ENCODE measurements around the gene AGR3.

The AGR3 gene

DNA sequence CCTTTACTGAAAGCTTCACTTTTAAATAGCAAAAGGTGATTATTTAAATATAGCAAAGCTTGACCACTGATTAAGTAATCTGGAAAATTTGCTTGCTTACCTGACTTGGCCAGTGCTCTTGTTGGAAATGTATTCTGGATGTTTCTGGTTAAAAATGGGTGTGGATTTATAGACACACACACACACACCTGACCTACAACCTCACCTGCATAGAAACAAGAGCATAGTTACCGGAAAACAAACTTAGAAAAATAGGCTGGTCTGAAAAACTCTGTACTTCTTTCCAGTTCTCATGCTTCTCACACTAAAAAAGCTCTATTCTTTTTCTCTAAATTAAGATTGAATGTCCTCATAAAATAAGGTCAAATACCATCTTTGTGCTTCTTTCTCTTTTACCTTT is at the start of gene AGR3:
Gene AGR3, minus strand, starts transcription at position 140 of the 400 bp plus-strand sequence. CDS start 3,365 bp downstream, outside the sequence.
- DNase-seq (ENCODE audit: low read depth in 2 of 2) = no peak

DNA sequence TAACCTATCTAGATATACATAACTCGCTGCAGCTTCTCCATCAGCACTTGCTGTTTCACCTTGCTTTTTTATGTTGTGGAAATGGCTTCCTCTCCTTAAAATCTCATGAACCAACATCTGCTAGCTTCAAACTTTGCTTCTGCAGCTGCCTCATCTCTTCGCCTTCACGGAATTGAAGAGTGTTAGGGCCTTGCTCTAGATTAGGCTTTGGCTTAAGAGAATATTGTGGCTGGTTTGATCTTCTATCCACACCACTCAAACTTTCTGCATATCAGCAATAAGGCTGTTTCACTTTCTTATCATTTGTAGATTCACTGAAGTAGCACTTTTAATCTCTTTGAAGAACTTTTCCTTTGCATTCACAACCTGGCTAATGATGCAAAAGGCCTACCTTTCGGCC is 49.2 kb upstream of the AGR3 start:
- no peak for DNase-seq (ENCODE audit: low read depth in 2 of 2)

DNA sequence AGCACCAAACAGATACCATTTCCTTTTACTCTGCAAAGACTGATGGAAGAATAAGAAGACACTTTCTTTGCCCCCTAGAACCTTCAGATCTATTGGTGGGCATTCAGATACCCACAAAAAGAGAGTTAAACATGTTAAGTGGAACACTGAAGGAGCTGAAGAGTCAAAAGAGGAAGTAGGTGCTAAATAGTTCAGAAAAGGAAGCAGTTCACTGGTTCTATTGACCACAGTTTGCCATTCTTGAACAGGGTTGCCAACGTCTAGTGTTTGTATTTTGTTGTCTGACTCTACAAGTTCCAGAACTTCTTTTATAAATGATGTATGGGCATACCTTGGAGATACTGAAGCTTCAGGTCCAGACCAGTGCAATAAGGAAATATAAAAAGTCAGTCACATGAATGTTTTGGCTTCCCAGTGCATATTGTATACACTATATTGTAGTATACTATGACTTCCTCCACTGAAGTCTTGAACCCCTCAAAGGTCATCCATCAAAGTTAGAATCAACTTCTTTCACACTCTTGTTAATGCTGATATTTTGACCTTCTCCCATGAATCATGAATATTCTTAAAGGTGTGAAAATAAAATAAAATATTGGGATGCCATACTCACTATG is 47.5 kb upstream of the AGR3 start:
- no peak for DNase-seq (ENCODE audit: low read depth in 2 of 2)

DNA sequence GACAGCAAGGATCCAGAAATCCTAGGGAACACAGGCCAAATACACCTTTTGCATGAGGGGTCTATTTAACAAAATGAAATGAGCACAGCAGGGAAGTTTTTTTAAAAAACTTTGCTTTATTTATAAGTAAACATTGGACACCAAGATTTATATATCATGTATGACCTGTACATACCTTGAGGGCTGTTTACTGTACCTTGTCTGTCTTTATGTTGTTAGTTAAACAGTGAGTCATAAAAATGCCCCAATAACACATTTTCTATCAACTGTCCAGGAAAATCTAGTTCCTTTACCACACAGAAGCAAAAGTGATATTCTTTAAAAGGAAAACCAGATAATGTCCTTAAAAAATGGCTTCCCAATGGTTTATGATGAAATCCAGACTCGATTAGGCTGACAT is 45.1 kb upstream of the AGR3 start:
- DNase-seq (ENCODE audit: low read depth in 2 of 2) = no peak

DNA sequence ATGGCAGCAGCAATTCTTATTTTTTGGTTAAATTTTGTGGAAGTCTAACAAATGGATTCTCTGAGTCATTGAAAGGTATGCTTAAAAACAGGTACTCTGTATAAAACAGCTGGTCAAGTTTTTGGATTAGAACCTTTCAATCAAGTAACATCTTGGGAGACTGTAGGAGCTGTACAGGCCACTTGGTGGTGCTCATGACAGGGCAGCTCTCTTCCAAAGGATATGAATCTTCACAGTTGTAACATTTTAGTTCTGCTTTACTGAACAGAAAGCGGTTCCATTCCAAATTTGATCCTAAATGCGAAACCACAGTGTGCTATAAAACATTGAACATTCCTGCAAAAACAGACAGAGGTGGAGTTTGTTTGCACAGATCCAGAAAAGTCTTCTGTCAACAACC is 44.5 kb upstream of the AGR3 start:
- DNase-seq (ENCODE audit: low read depth in 2 of 2) = no peak

DNA sequence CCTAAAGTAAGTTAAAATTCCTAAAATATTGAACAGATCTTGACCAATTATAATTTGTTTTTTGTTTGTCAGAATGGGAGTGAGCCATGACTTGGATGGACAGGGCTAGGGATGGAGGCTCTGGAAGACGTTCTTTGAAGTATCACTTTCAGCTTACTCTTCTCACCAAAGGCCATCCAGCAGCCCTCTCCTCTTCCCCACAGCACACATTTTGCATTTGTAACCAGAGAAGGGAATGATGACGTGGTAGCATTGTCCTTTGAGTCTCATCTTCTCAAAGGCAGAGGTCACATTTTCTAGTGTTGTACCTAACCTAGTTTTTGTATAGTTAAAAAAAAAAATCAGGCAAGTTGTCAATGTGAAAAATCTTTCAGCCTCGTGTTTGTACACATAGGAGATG is 43.8 kb upstream of the AGR3 start:
- no peak for DNase-seq (ENCODE audit: low read depth in 2 of 2)

DNA sequence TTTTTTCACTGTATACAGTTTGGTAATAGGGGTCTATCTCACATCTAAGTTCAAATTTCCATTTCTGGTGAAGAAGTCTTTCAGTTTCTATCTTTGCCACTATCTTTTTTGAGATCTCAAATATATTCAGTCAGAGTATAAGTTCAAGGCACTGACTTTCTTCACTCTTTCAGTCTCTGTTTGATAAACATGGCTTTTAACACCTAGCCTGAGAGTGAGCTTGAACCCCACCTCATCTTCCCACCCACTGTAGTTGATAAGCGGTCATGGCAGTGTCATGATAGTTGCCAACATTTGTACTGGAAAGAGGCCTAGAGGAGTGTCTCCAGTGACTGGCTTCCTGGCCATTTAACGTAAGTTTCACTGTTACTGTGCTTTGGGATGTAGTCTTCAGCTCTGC is 41.2 kb upstream of the AGR3 start:
- DNase-seq (ENCODE audit: low read depth in 2 of 2) = peak in 1 of 2 donors; percentile 10

DNA sequence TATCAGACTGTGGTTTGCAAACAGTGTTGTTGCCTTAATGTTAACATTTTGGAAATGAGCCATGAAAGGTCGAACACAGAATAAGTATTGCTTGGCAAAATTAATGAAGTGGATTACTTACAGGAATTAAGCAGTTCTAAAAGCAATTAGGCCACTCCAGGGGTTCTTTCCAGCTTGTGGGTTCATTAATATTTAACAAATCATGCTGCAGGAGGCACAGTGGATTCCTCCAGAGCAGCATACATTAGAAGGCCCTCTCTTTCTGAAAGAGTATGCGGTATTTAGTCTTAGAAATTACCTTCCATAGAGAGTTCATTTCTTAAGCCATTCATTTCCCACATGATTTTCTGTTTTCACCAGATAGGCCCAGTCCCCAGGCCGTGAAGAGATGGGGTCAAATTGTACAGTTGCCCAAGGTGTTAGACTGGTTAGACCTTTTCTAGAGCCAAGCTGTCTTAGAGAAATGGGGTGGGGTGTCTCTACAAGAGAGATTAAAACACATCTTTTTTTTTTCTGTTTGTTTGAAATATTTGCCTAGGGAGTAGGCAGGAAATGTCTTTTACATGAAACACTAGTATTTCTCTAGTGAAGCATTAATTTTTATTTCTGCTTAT is 40.0 kb upstream of the AGR3 start:
- DNase-seq (ENCODE audit: low read depth in 2 of 2) = no peak

DNA sequence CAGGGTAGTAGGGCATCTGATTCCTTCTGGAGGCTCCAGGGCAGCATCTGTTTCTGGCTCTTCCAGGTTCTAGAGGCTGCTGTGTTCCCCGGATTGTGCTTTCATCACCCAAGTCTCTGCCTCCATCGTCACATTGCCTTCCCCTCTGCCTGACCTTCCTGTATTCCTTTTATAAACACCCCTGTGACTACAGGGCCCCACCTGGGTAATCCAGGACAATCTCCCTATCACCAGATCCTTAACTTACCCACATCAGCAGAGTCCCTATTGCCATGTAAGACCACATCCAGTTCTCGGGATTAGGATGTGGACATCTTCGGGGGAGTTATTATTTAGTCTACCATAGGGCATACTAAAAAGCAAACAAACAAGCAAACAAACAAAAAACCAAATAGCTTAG is 39.4 kb upstream of the AGR3 start:
- no peak for DNase-seq (ENCODE audit: low read depth in 2 of 2)

DNA sequence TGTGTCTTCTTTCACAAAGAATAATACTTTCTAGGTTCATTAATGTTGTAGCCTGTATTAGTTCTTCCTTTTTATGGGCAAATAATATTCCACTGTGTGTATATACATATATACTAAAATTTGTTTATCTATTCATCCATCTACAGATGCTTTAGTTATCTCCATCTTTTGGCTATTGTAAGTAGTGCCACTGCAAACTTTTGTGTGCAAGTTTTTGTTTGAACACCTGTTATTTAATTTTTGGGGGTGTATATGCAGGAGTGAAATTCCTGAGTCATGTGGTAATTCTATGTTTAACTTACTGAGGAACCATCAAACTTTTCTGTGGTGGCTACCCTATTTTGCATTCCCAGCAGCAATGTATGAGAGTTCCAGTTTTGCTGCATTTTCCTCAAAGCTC is 37.7 kb upstream of the AGR3 start:
- DNase-seq (ENCODE audit: low read depth in 2 of 2) = no peak

DNA sequence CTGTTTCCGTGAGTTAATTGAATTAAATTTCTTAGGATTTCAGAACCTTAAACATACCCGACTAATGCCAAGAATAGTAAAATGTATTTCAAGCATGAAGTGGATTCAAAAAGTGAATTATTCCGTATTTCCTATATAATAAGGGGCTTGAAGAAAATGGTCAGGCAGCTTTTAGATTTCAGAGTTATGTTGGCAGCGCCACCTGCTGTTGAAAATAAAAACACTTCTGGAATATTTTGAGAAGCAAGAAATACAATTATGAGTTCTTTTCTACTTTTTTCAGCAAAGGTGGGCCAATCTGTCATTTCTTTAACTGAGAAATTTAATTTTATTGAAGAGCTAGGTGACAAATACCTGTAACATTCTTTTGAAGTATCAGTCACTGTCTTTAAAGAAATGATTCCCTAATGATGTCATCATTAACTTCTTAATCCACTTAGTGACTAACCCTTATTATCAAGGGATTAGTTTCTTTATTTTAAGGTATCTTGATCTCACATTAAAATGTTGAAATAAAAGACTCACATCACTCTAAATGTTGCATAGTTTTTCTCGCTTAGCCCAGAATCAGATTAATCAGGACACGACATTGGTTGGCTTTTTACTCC is 36.6 kb upstream of the AGR3 start:
- no peak for DNase-seq (ENCODE audit: low read depth in 2 of 2)

DNA sequence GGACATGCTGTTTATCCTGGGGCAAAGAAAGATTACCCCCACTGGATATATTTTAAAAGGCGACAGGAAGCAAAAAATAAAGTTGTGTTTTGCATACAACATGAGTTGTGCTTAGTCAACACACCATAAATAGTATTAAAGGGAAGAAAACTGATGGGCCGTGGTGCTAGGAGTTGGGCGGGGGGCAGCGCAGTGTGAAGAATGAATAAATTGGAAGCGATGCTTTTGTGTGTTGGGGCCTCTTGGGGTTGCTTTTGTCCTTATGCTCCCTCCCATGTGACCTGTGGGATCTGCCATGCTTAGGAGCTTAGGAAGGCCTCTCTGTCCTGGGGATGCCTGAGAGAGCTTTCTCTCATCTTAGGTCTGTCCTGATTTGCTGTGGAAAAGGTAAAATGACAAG is 35.0 kb upstream of the AGR3 start:
- no peak for DNase-seq (ENCODE audit: low read depth in 2 of 2)

DNA sequence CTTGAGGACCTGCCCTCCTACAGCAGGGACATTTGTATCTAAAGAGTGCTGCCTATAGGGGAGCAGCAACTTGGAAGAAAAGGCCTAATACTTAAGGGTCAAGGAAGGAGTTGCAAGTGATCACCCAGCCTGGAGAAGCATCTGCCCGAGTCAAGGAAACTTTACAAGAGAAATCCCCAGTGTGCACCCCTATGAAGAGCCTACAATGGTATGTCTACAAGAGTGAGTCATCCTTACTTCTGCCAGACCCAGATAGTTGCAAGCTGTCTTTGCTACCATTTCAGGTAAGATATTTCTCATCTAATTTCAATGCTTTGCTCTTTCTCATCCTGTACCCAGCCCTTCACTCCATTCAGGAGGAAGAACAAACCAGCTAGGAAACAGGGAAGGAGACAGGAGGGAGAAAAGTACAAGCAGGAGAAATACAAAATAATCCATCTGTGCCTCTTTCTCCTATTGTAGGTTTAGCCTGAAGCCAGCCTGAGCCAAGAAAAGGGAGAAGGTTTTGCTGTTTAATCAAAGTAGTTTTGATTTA is 34.4 kb upstream of the AGR3 start:
- DNase-seq (ENCODE audit: low read depth in 2 of 2) = no peak

DNA sequence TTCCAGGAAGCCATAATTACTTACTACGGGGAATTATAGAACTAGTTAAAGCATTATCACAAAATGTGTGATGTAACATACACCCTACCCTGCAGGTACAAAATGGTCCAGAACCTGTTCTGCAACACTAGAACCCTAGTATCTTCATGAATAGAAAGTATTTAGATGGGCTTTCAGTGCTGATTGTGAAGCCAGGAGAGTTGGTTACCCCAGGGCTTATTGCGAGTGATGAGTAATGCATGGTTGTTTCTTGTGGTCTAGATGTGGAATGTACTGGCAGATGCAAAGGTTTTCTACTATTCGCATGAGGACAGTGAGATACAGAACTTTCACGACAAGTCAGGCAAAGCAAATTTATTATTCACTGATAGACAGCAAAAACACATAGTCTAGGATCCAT is 33.6 kb upstream of the AGR3 start:
- DNase-seq (ENCODE audit: low read depth in 2 of 2) = no peak

DNA sequence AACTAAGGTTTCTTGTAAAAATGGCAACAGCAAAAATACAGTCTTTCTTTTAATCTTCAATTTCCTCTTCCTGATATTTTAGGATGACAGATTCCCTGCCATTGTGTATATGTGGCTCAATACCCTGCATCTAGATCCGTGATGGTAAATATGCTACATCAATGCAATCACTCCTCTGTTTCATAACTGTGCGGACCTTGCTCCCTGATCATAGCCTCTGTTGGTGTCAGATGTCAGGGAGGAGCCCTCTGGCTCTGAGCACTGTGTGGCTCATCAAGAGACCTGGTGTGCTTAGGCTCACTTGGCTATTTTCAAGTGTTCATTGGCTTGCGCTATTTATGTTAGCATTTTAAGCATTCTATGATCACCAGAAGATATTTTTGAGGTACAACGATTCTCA is 33.0 kb upstream of the AGR3 start:
- no peak for DNase-seq (ENCODE audit: low read depth in 2 of 2)

DNA sequence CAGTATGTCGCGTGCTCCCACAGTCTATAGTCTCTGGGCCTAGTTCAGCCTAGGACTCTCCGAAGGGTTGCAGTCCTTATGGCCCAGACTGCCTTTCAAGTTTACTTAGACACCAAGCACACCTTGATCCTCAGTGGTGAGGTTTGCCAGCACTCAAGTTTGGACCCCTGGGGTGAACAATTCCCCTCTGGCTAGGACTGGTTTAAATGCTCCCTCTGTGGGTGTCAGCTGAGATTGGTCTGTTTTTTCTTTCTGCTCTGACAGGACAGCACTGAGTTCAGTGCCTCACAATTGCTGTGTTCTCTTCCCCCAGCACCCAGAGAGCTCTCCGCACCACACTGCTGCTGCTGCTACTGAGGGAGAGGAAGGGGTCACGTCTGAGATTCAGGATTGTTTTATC is 31.9 kb upstream of the AGR3 start:
- DNase-seq (ENCODE audit: low read depth in 2 of 2) = no peak

DNA sequence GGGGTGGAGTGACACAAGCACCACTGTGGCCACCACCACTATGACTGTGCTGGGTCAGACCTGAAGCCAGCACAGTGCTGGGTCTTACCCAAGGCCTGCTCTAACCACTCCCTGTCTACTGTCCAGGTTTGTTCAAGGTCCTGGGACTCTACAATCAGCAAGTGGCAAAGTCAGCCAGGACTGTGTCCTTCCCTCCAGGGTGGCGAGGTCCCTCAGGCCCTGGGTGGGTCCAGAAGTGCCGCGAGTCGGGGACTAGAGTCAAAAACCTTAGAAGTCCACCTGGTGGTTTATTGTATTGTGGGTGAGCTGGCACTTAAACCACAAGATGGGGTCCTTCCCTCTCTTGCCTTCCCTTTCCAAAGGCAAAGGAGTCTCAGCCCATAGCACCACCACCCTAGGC is 30.8 kb upstream of the AGR3 start:
- no peak for DNase-seq (ENCODE audit: low read depth in 2 of 2)

DNA sequence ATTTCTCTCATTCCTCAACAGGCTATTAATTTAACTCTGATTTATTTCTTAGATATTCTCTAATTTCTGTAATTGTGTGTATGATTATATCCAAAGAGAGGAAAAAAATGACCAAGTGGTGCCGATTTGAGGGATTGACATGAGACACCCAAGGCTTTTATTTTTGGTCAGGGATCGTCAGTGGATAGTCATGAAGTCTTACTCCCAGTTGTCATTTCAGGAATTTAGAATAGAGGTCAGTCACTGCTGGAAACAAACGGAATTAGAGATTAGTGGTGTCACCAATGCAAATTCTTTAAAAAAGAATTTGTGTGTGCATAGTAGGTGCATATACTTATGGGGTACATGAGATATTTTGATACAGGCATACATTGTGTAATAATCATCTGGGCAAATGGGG is 26.8 kb upstream of the AGR3 start:
- no peak for DNase-seq (ENCODE audit: low read depth in 2 of 2)

DNA sequence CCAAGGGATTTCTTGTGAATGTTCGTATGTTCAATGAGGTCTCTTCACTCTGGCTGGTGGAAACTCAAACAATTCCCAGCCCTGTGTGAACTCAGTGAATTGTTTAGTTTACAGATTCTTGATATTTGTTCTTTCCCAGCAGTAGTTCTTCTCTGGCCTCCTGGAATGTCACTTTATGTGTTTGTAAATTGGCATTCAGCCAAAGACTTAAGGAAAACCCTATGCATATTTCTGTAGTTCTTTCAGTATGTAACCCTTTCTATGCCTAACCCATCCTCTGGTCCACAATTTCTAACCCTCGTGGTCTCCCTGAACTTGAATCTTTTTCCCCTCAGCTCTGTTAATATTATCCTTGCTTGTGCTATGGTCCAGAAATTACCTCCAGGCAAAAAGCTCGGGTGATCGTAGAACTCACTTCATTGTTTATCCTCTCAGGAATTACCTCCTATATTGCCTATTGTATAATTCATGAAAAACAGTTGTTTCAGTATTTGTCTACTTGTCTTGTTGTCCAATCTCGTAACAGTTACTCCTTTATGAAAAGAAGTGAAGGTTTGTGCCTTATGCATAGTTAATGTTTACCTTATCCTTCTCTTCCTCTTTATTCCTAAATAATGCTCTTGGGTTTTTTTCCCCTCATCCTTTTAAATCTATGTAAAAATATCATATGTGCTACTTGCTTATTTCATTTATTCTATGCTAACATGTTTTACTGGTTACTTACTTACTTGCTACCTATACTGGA is 23.7 kb upstream of the AGR3 start:
- DNase-seq (ENCODE audit: low read depth in 2 of 2) = no peak

DNA sequence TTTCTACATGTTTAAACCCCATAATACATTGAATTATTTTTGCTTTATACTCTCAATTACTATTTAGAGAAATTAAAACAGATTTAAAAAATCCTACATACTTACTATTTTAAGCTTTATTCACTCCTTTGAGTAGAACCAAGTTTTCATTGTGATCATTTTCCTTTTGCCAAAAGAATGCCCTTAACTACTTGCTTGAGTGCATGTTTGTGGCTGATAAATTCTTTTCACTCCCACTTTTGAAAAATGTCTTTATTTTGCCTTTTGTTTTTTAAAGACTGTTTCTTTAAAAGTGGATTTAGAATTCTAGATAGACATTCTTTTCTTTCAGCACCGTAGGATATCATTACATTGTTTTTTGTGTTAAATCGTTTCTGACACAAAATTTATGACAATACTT is 22.3 kb upstream of the AGR3 start:
- no peak for DNase-seq (ENCODE audit: low read depth in 2 of 2)

DNA sequence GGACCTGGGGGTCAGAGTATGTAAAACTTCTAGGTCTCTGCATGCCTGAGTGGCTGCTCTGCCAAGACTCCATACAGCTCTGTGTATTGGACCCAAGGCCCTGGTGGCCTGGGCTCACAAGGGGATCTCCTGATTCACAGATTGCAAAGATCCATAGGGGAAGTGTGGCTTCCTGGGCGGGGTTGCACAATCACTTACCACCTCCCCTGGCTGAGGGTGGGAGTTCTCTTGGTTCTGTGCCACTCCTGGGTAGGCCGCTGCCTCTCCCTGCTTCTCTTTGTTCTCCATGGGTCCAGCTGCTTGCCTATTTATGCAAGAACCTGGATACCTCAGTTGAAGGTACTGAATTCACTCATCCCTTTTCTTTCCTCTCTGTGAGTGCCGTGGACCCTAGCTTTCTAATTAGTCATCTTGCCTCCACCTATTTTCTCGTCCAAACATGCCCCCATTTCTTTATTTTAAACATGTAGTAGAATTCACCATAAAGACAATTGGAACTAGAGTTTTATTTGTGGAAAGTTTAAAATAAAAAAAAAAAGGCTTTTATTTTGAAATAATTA is 18.5 kb upstream of the AGR3 start:
- no peak for DNase-seq (ENCODE audit: low read depth in 2 of 2)

DNA sequence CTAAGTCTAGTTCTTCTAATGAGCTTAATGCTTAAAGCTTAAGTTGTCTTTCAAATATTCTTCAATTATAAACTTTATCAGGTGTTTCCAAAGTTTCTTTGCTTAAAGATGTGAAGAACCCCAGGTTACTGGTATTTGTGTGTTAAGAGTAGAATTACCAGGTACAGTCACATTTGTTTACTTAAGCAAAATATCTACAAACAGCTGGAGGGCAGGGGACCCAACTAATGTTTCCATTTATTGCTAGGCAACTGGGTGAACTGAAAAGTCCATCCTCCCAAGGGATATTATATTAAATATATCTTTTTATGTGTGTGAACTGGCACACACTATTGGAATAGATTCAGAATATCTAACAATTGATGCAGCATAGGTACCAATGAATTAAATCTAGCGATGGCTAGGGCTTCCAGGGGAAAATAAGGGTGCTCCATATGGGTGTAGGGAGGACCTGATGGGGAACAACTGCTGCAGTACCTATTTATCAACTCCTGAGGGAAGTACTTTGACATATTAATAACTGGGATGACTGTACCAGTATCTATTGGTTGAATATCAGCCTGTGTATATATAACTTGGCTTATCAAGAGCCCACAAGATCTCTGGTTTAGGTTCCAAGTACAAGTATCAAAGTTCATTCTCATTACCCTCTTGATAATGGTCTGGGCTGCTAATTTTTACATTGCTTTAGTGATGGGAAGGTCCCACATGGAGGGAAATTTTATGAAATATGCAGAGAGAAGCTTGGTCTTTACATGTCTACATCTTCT is 10.3 kb upstream of the AGR3 start:
- DNase-seq (ENCODE audit: low read depth in 2 of 2) = no peak

Data from stimulated activated CD4-positive, alpha-beta T cell treated with anti-CD3 and anti-CD28 coated beads, Interleukin-15, amount 100 ng/mL, for 48 hours (primary cell).